HEK293 (cell line): ENCODE measurements around the gene KRTAP1-5.

Source experiments
- CTCF ChIA-PET: fragments of 350-600 bp; formaldehyde crosslinking; extraction: SDS; loops from one replicate; lab custom pipeline; 2021; ENCODE audit warnings: antibody characterized with exemption; lab: Yijun Ruan, JAX
- POLR2A ChIA-PET: fragments of 300-600 bp; formaldehyde crosslinking; extraction: SDS; loops from one replicate; lab custom pipeline; 2020; ENCODE audit warnings: antibody characterized with exemption, inconsistent platforms; lab: Yijun Ruan, JAX
- H3K27ac ChIP-seq: fragments of 200-500 bp; sonication (Bioruptor generic); 2 replicates; pipeline ENCODE4 v1.5.1; 2014; ENCODE audit warnings: low read depth, low read length, control low read depth, inconsistent platforms; ENCODE audit errors: extremely low read depth
- H3K36me3 ChIP-seq, 2 experiments: fragments of 200-500 bp in 1 of 2; sonication (Bioruptor generic) in 1 of 2; 1 replicate in 1 of 2; 2 replicates in 1 of 2; pipeline ENCODE4 v1.5.1; 2014 to 2017; ENCODE audit warnings: inconsistent platforms in 2 of 2, low read length in 2 of 2; ENCODE audit not compliant: control insufficient read depth in 2 of 2, insufficient read depth in 1 of 2
- H3K4me1 ChIP-seq: fragments of 200-500 bp; sonication (Bioruptor generic); 2 replicates; pipeline ENCODE4 v1.5.1; 2014; ENCODE audit warnings: mild to moderate bottlenecking, low read length, inconsistent platforms; ENCODE audit not compliant: control insufficient read depth, insufficient read depth
- H3K4me3 ChIP-seq: 2 replicates; pipeline ENCODE4 v1.5.1; 2011; ENCODE audit warnings: low read depth, mild to moderate bottlenecking, control low read depth, low read length, moderate library complexity
- H3K9me3 ChIP-seq: fragments of 200-500 bp; sonication (Bioruptor generic); 2 replicates; pipeline ENCODE4 v1.5.1; 2014; ENCODE audit warnings: low read depth, low read length, inconsistent platforms; ENCODE audit not compliant: control insufficient read depth, insufficient read depth
- KLF9 ChIP-seq: fragments of 450-650 bp; formaldehyde crosslinking; IDR thresholded peaks from 2 replicates; pipeline ENCODE4 v1.5.1; 2016; ENCODE audit warnings: missing biosample characterization, missing genetic modification characterization, low read depth
- TRIM28 ChIP-seq: IDR thresholded peaks from 2 replicates; pipeline ENCODE4 v1.6.1; 2011; ENCODE audit warnings: low read length, control low read depth, borderline replicate concordance
- ZBTB20 ChIP-seq: fragments of 450-650 bp; formaldehyde crosslinking; IDR thresholded peaks from 2 replicates; pipeline ENCODE4 v1.5.1; 2016; ENCODE audit warnings: missing biosample characterization, missing genetic modification characterization
- ZBTB48 ChIP-seq: fragments of 450-650 bp; formaldehyde crosslinking; IDR thresholded peaks from 2 replicates; pipeline ENCODE4 v1.5.1; 2016; ENCODE audit warnings: missing biosample characterization, missing genetic modification characterization
- ZNF248 ChIP-seq: fragments of 450-650 bp; formaldehyde crosslinking; IDR thresholded peaks from 2 replicates; pipeline ENCODE4 v1.5.1; 2017; ENCODE audit warnings: missing biosample characterization, missing genetic modification characterization
- ZNF354C ChIP-seq: fragments of 450-650 bp; formaldehyde crosslinking; IDR thresholded peaks from 2 replicates; pipeline ENCODE4 v1.5.1; 2016; ENCODE audit warnings: missing biosample characterization, missing genetic modification characterization, low read depth, borderline replicate concordance
- ZNF548 ChIP-seq: fragments of 450-650 bp; formaldehyde crosslinking; IDR thresholded peaks from 2 replicates; pipeline ENCODE4 v1.5.1; 2016; ENCODE audit warnings: missing biosample characterization, missing genetic modification characterization
- ZNF776 ChIP-seq: fragments of 450-650 bp; formaldehyde crosslinking; IDR thresholded peaks from 2 replicates; pipeline ENCODE4 v1.5.0; 2017; ENCODE audit warnings: missing biosample characterization, missing genetic modification characterization, borderline replicate concordance
- TF ChIP-seq, protein P1 (sequence below): fragments of 450-650 bp; formaldehyde crosslinking; IDR thresholded peaks from 2 replicates; pipeline ENCODE4 v1.5.1; 2016; ENCODE audit warnings: missing biosample characterization, missing genetic modification characterization
- TF ChIP-seq, protein P2 (sequence below): fragments of 450-650 bp; formaldehyde crosslinking; IDR thresholded peaks from 2 replicates; pipeline ENCODE4 v1.5.1; 2016; ENCODE audit warnings: missing biosample characterization, missing genetic modification characterization, borderline replicate concordance
- TF ChIP-seq, protein P3 (sequence below): fragments of 450-650 bp; formaldehyde crosslinking; IDR thresholded peaks from 2 replicates; pipeline ENCODE4 v1.5.1; 2017; ENCODE audit warnings: missing biosample characterization, missing genetic modification characterization
- TF ChIP-seq, protein P4 (sequence below): fragments of 450-650 bp; formaldehyde crosslinking; IDR thresholded peaks from 2 replicates; pipeline ENCODE4 v1.5.0; 2017; ENCODE audit warnings: missing biosample characterization, missing genetic modification characterization, borderline replicate concordance
- TF ChIP-seq, protein P5 (sequence below): IDR thresholded peaks from 2 replicates; pipeline ENCODE4 v1.6.1; 2011; ENCODE audit warnings: mild to moderate bottlenecking, low read depth, low read length, borderline replicate concordance
- TF ChIP-seq, protein P6 (sequence below): fragments of 450-650 bp; formaldehyde crosslinking; IDR thresholded peaks from 2 replicates; pipeline ENCODE4 v1.5.1; 2016; ENCODE audit warnings: missing biosample characterization, missing genetic modification characterization
- TF ChIP-seq, protein P7 (sequence below): fragments of 450-650 bp; IDR thresholded peaks from 2 replicates; pipeline ENCODE4 v1.5.1; 2018; ENCODE audit warnings: missing biosample characterization, missing genetic modification characterization
- TF ChIP-seq, protein P8 (sequence below): fragments of 450-650 bp; formaldehyde crosslinking; IDR thresholded peaks from 2 replicates; pipeline ENCODE4 v1.5.1; 2016; ENCODE audit warnings: missing biosample characterization, missing genetic modification characterization

KRTAP1-5 gene

DNA sequence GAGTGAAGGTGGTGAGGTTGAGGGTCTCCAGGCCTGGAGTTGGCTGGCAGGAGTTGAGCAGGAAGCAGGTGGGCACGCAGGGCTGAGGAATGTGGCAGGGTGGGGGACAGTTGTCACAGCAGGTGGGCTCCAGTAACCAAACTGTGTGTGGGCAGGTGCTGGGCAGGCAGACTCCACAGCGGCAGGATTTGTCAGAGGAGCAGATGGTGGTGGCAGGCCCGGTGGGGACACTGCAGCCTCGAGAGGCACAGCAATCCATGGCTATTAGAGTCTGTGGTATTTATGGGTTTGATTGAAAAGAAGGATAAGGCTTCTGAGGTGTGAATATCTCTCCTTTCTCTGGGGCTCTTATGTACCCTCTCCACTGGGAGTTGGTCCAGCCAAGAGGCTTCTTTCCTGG lies 33.2 kb downstream of the KRTAP1-5 start, which contains the start of gene KRTAP3-3:
Gene KRTAP3-3, minus strand, starts transcription at position 326 of the 400 bp plus-strand sequence. Its CDS starts 67 bp downstream, at position 259.
- no peaks in the 10 kb centered on the region for H3K9me3 ChIP-seq
- no peaks in the 10 kb centered on the region for H3K36me3 ChIP-seq
- no peak within 1 kb of the TSS for H3K4me3 ChIP-seq
- ChIA-PET CTCF (interaction anchor here (0.7 kb wide), 1 partner anchor 257 kb away, joined by 3 read pairs; no protein-coding TSS in a partner anchor), POLR2A (no interaction called here)
- no peak within 1 kb of the TSS for H3K27ac ChIP-seq
- TF ChIP-seq, protein P1, sequence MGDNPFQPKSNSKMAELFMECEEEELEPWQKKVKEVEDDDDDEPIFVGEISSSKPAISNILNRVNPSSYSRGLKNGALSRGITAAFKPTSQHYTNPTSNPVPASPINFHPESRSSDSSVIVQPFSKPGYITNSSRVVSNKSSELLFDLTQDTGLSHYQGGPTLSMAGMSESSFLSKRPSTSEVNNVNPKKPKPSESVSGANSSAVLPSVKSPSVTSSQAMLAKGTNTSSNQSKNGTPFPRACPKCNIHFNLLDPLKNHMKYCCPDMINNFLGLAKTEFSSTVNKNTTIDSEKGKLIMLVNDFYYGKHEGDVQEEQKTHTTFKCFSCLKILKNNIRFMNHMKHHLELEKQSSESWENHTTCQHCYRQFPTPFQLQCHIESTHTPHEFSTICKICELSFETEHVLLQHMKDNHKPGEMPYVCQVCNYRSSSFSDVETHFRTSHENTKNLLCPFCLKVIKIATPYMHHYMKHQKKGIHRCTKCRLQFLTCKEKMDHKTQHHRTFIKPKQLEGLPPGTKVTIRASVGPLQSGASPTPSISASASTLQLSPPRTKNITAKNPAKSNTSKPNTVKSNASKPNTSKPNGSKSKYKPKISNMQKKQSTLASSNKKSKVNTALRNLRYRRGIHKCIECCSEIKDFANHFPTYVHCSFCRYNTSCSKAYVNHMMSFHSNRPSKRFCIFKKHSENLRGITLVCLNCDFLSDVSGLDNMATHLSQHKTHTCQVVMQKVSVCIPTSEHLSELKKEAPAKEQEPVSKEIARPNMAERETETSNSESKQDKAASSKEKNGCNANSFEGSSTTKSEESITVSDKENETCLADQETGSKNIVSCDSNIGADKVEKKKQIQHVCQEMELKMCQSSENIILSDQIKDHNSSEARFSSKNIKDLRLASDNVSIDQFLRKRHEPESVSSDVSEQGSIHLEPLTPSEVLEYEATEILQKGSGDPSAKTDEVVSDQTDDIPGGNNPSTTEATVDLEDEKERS (tag by site-specific recombination): no peak
- TF ChIP-seq, protein P2, sequence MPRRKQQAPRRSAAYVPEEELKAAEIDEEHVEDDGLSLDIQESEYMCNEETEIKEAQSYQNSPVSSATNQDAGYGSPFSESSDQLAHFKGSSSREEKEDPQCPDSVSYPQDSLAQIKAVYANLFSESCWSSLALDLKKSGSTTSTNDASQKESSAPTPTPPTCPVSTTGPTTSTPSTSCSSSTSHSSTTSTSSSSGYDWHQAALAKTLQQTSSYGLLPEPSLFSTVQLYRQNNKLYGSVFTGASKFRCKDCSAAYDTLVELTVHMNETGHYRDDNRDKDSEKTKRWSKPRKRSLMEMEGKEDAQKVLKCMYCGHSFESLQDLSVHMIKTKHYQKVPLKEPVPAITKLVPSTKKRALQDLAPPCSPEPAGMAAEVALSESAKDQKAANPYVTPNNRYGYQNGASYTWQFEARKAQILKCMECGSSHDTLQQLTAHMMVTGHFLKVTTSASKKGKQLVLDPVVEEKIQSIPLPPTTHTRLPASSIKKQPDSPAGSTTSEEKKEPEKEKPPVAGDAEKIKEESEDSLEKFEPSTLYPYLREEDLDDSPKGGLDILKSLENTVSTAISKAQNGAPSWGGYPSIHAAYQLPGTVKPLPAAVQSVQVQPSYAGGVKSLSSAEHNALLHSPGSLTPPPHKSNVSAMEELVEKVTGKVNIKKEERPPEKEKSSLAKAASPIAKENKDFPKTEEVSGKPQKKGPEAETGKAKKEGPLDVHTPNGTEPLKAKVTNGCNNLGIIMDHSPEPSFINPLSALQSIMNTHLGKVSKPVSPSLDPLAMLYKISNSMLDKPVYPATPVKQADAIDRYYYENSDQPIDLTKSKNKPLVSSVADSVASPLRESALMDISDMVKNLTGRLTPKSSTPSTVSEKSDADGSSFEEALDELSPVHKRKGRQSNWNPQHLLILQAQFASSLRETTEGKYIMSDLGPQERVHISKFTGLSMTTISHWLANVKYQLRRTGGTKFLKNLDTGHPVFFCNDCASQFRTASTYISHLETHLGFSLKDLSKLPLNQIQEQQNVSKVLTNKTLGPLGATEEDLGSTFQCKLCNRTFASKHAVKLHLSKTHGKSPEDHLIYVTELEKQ (tag by site-specific recombination): no peak
- no peak for TF ChIP-seq ZNF354C (tag by site-specific recombination)
- TF ChIP-seq, protein P3, sequence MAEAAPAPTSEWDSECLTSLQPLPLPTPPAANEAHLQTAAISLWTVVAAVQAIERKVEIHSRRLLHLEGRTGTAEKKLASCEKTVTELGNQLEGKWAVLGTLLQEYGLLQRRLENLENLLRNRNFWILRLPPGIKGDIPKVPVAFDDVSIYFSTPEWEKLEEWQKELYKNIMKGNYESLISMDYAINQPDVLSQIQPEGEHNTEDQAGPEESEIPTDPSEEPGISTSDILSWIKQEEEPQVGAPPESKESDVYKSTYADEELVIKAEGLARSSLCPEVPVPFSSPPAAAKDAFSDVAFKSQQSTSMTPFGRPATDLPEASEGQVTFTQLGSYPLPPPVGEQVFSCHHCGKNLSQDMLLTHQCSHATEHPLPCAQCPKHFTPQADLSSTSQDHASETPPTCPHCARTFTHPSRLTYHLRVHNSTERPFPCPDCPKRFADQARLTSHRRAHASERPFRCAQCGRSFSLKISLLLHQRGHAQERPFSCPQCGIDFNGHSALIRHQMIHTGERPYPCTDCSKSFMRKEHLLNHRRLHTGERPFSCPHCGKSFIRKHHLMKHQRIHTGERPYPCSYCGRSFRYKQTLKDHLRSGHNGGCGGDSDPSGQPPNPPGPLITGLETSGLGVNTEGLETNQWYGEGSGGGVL (tag by site-specific recombination): no peak
- no peak for TF ChIP-seq KLF9 (tag by site-specific recombination)
- TF ChIP-seq, protein P4, sequence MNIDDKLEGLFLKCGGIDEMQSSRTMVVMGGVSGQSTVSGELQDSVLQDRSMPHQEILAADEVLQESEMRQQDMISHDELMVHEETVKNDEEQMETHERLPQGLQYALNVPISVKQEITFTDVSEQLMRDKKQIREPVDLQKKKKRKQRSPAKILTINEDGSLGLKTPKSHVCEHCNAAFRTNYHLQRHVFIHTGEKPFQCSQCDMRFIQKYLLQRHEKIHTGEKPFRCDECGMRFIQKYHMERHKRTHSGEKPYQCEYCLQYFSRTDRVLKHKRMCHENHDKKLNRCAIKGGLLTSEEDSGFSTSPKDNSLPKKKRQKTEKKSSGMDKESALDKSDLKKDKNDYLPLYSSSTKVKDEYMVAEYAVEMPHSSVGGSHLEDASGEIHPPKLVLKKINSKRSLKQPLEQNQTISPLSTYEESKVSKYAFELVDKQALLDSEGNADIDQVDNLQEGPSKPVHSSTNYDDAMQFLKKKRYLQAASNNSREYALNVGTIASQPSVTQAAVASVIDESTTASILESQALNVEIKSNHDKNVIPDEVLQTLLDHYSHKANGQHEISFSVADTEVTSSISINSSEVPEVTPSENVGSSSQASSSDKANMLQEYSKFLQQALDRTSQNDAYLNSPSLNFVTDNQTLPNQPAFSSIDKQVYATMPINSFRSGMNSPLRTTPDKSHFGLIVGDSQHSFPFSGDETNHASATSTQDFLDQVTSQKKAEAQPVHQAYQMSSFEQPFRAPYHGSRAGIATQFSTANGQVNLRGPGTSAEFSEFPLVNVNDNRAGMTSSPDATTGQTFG (tag by site-specific recombination): no peak
- TF ChIP-seq, protein P5, sequence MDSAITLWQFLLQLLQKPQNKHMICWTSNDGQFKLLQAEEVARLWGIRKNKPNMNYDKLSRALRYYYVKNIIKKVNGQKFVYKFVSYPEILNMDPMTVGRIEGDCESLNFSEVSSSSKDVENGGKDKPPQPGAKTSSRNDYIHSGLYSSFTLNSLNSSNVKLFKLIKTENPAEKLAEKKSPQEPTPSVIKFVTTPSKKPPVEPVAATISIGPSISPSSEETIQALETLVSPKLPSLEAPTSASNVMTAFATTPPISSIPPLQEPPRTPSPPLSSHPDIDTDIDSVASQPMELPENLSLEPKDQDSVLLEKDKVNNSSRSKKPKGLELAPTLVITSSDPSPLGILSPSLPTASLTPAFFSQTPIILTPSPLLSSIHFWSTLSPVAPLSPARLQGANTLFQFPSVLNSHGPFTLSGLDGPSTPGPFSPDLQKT: no peak
- TF ChIP-seq, protein P6, sequence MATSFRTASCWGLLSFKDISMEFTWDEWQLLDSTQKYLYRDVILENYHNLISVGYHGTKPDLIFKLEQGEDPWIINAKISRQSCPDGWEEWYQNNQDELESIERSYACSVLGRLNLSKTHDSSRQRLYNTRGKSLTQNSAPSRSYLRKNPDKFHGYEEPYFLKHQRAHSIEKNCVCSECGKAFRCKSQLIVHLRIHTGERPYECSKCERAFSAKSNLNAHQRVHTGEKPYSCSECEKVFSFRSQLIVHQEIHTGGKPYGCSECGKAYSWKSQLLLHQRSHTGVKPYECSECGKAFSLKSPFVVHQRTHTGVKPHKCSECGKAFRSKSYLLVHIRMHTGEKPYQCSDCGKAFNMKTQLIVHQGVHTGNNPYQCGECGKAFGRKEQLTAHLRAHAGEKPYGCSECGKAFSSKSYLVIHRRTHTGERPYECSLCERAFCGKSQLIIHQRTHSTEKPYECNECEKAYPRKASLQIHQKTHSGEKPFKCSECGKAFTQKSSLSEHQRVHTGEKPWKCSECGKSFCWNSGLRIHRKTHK (tag by site-specific recombination): no peak
- no peak for TF ChIP-seq ZNF248
- TF ChIP-seq ZBTB20 (tag by site-specific recombination): no peak
- TF ChIP-seq, protein P7, sequence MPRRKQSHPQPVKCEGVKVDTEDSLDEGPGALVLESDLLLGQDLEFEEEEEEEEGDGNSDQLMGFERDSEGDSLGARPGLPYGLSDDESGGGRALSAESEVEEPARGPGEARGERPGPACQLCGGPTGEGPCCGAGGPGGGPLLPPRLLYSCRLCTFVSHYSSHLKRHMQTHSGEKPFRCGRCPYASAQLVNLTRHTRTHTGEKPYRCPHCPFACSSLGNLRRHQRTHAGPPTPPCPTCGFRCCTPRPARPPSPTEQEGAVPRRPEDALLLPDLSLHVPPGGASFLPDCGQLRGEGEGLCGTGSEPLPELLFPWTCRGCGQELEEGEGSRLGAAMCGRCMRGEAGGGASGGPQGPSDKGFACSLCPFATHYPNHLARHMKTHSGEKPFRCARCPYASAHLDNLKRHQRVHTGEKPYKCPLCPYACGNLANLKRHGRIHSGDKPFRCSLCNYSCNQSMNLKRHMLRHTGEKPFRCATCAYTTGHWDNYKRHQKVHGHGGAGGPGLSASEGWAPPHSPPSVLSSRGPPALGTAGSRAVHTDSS: no peak
- TF ChIP-seq ZNF548 (tag by site-specific recombination): no peak
- TF ChIP-seq ZBTB48: no peak
- TF ChIP-seq TRIM28: no peak
- TF ChIP-seq, protein P8, sequence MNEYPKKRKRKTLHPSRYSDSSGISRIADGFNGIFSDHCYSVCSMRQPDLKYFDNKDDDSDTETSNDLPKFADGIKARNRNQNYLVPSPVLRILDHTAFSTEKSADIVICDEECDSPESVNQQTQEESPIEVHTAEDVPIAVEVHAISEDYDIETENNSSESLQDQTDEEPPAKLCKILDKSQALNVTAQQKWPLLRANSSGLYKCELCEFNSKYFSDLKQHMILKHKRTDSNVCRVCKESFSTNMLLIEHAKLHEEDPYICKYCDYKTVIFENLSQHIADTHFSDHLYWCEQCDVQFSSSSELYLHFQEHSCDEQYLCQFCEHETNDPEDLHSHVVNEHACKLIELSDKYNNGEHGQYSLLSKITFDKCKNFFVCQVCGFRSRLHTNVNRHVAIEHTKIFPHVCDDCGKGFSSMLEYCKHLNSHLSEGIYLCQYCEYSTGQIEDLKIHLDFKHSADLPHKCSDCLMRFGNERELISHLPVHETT (tag by site-specific recombination): no peak
- no peak for TF ChIP-seq ZNF776 (tag by site-specific recombination)
- no peaks in the 10 kb centered on the region for H3K4me1 ChIP-seq
